H54 (cell line): Measurements from ENCODE around the gene AGPAT2.

ENCODE experiments used
- DNase-seq: peaks from one replicate; pipeline ENCODE4 v3.0.0; 2011; ENCODE audit warnings: low spot score, mixed read lengths; ENCODE audit not compliant: insufficient read length
- FAIRE-seq: peaks from 3 replicates; lab custom pipeline; 2011; peaks lifted over from hg19 to GRCh38; lab: Jason Lieb, UNC
- POLR2A ChIP-seq: IDR thresholded peaks from 2 replicates; pipeline ENCODE4 v1.6.1; 2011; ENCODE audit warnings: low read depth, mild to moderate bottlenecking, low read length

AGPAT2 gene

GRCh38 chr9:136629001-136629878, 58.0 kb downstream of the AGPAT2 start:
- TF ChIP-seq POLR2A: no peak

DNA sequence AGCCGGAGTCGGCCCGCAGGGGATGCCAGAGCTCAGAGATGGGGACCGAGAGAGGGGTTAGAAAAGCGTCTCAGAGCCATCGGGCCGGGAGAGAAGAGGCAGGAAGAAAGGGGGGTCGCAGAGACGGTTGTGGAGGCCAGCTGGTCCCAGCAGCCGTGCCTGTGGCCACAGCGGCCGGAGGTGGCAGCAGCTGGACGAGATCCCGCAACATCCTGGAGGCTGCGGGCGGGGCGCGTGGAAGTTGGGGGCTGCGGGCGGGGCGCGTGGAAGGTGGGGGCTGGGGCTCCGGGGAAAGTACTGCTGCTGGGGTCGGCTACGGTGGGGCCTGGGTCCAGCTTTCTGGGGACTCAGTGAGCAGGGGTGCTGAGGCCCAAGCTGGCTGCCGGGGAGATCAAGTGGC, 59.0 kb downstream of the AGPAT2 start:
- no peak for TF ChIP-seq POLR2A
- DNase-seq: no peak
- FAIRE-seq: no peak

More at GRCh38 chr9:136629001-136629878, 58.0 kb downstream of the AGPAT2 start:
- FAIRE-seq: no peak
- no peak for DNase-seq

DNA sequence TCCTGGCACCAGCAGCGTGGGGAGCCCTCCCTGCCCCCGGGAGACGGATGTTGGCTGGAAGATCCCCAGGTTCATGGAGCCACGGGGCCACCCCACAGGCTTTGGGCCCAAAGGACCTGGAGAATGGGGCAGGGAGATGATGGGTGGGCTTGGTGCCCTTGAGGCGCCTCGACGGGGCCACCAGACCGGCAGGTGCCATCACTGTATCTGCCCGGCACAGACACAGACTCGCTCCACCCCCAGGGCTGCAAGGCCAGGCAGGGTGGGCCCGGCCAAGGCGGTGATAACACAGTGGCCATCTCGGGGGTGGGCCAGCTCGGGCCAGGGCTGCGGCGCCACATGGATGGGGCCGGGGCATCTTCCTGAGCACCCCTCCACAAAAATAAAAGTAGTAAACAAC, 59.6 kb downstream of the AGPAT2 start:
- DNase-seq (no peak), FAIRE-seq (no peak)
- TF ChIP-seq POLR2A: no peak

DNA sequence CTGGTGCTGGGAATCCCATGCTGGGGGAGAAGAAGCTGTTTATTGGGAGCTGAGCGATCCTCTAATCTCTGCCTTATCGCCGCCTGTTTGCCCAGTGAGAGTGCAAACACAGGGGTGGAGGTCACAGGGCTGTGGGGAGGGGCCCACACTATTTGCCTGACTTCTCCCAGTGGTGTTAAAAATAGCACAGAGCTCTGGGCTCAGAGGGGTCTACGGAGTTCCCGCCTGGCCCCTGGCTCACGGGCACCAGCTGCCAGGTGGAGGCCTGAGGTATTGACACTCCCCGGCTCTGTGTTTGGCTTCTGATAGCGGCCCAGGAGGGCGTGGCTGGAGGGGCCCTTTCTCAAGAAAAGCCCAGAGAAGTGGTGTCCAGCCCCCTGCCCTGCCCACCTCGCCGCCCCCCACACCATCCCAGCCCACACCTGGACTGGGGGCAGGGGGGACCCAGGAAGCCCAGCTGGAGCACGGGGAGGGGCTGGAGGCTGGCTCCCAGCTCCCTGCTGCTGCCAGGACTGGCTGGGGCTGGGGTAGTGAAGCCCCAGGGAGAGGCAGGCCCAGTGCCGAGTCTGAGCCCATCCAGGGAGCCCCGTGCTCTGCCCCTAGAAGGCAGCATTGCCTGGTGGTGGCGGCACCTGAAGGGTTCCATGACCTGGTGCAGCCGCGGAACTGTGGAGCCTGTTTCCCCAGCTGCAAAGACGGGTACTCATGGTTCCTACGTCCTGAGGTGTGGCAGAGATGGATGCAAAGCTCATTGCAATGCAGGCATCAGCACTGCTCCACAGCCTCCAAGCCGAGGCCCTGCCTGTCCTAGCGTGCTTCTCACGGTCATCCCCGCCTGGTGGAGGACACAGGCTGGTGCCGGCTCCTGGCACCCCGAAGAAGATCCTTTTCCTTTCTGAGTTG, 60.3 kb downstream of the AGPAT2 start:
- TF ChIP-seq POLR2A: no peak
- FAIRE-seq (no peak), DNase-seq (no peak)

- peak; percentile 7; the same call in 1 of the 2 replicates for TF ChIP-seq POLR2A
- FAIRE-seq (no peak), DNase-seq (no peak)
Measured at GRCh38 chr9:136626066-136626725, 61.1 kb downstream of the AGPAT2 start.

DNA sequence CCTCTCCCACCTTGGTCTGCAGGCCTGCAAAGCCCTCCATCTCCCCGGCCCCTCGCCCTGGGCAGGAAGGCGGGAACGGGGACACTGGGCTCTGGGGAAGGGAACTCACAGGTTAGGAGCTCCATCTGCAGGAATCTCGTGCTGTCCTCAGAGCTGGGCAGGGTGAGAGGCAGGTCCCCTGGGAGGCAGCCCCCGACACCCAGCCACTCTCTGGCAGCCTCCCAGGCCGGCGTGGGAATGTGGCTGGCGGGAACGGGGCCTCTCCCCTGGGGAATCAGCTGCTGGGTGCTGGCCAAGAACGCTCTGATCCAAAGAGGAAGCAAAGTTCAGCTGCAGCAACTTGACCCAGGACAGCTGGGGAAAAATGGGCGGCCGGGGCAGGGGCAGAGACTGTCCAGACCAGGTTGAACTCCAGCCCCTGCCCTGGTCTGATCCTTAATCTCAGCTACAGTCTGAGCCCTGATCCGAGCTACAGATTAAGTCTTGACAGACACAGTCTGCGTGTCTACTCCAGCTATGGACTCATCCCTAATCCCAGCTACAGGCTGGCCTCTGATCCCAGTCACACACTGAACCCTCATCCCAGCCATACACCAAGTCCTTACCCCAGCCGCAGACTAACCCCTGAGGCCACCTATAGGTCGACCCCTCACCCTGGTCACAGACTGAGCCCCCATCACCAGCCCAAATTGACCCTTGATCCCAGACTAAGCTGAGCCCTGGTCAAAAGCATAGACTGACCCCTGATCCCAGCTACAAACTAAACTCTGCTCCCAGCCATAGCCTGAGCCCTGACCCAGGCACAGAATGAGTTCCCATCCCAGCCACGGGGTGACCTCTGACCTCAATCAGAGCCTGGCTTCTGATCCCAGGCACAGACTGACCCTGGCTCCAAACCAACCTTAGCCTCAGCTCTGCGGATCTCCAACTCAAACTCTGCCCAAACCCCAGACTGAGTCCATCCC, 61.9 kb downstream of the AGPAT2 start:
- FAIRE-seq (no peak), DNase-seq (peak; percentile 85)
- TF ChIP-seq POLR2A: no peak

GRCh38 chr9:136624184-136624951, 62.9 kb downstream of the AGPAT2 start:
- DNase-seq: peak; percentile 94
- TF ChIP-seq POLR2A: no peak
- FAIRE-seq: no peak

GRCh38 chr9:136623842-136624183, 63.4 kb downstream of the AGPAT2 start:
- no peak for TF ChIP-seq POLR2A
- FAIRE-seq: no peak
- no peak for DNase-seq
